Endothelial cell of umbilical vein (primary cell): Measurements from ENCODE around the gene CNNM3. TPM values are rescaled to one million over a fixed set of nuclear protein-coding genes. Genes with fewer than 3 reads are reported as not detected.

ENCODE experiments used
- BruUV-seq: library from RNA; stranded (reverse); fragments of 400-500 nt; replicated peaks from 2 replicates; lab custom pipeline; 2021; lab: Mats Ljungman, UMichigan
- CTCF ChIA-PET: fragments of 300-600, 350-600 bp; sonication (Branson Sonifier 250); formaldehyde crosslinking; loops from one replicate; lab custom pipeline; 2021; ENCODE audit warnings: antibody characterized with exemption, inconsistent platforms; lab: Charles Lee
- POLR2A ChIA-PET: fragments of 300-600, 350-600 bp; sonication (Branson Sonifier 250); formaldehyde crosslinking; loops from one replicate; lab custom pipeline; 2021; ENCODE audit warnings: antibody characterized with exemption, inconsistent platforms; lab: Charles Lee
- DNase-seq: peaks from one replicate; pipeline ENCODE4 v3.0.0-alpha.2; 2011; ENCODE audit warnings: low read depth, low spot score
- FAIRE-seq: peaks from 2 replicates; lab custom pipeline; 2011; peaks lifted over from hg19 to GRCh38; lab: Jason Lieb, UNC
- H2AFZ ChIP-seq: 2 replicates; pipeline ENCODE4 v1.6.0; 2012; ENCODE audit warnings: low read depth, low read length, control low read depth, inconsistent platforms
- H3K27ac ChIP-seq: 2 replicates; pipeline ENCODE4 v1.5.1; 2011; ENCODE audit warnings: low read depth, mild to moderate bottlenecking, control low read depth, low read length, moderate library complexity; ENCODE audit not compliant: insufficient read depth
- H3K27me3 ChIP-seq, 2 experiments: 2 replicates each; pipeline versions ENCODE4 v1.6.0 to v1.6.1; 2011; ENCODE audit warnings: low read length in 2 of 2, mixed read lengths in 1 of 2; ENCODE audit not compliant: control insufficient read depth in 2 of 2, insufficient read depth in 2 of 2
- H3K36me3 ChIP-seq, 2 experiments: 2 replicates in 1 of 2; 3 replicates in 1 of 2; pipeline ENCODE4 v1.5.1; 2011; ENCODE audit warnings: low read length in 2 of 2, mild to moderate bottlenecking in 1 of 2, moderate library complexity in 1 of 2; ENCODE audit not compliant: control insufficient read depth in 2 of 2, insufficient read depth in 2 of 2; ENCODE audit errors: extremely low read depth in 1 of 2
- H3K4me1 ChIP-seq: 3 replicates; pipeline ENCODE4 v1.5.1; 2011; ENCODE audit warnings: mild to moderate bottlenecking, low read length; ENCODE audit not compliant: control insufficient read depth, insufficient read depth; ENCODE audit errors: extremely low read depth
- H3K4me2 ChIP-seq: 2 replicates; pipeline ENCODE4 v1.6.1; 2011; ENCODE audit warnings: low read length, control low read depth, mixed read lengths; ENCODE audit not compliant: insufficient read depth
- H3K4me3 ChIP-seq, 3 experiments: fragments of 200-600 bp in 1 of 3; sonication (generic), shearing (Covaris generic) in 1 of 3; replicated peaks in 1 of 3; 2 replicates each; pipeline ENCODE4 v1.5.1; 2011 to 2016; ENCODE audit warnings: control low read depth in 3 of 3, low read length in 3 of 3, mild to moderate bottlenecking in 2 of 3, inconsistent platforms in 1 of 3, low read depth in 1 of 3, moderate library complexity in 1 of 3; ENCODE audit not compliant: insufficient read depth in 1 of 3
- H3K79me2 ChIP-seq: 2 replicates; pipeline ENCODE4 v1.6.0; 2012; ENCODE audit warnings: low read length, inconsistent platforms; ENCODE audit not compliant: control insufficient read depth, insufficient read depth
- H3K9ac ChIP-seq: replicated peaks from 2 replicates; pipeline ENCODE3; 2011; ENCODE audit warnings: low read length, control low read depth; ENCODE audit not compliant: insufficient read depth; ENCODE audit errors: extremely low read depth
- H3K9me1 ChIP-seq: replicated peaks from 3 replicates; pipeline ENCODE4 v1.6.0; 2011; ENCODE audit warnings: mild to moderate bottlenecking, low read length; ENCODE audit not compliant: control insufficient read depth, insufficient read depth; ENCODE audit errors: extremely low read depth
- H3K9me3 ChIP-seq: replicated peaks from 2 replicates; pipeline ENCODE4 v1.5.1; 2012; ENCODE audit warnings: low read length, inconsistent platforms; ENCODE audit not compliant: control insufficient read depth, insufficient read depth
- H4K20me1 ChIP-seq: replicated peaks from 2 replicates; pipeline ENCODE3; 2011; ENCODE audit warnings: mild to moderate bottlenecking, low read length; ENCODE audit not compliant: control insufficient read depth, insufficient read depth; ENCODE audit errors: extremely low read depth
- EZH2 ChIP-seq: IDR thresholded peaks from 2 replicates; pipeline ENCODE4 v1.6.1; 2012; ENCODE audit warnings: borderline replicate concordance, low read depth, mild to moderate bottlenecking, moderate library complexity, low read length, inconsistent platforms; ENCODE audit not compliant: severe bottlenecking
- FOS ChIP-seq: IDR thresholded peaks from 2 replicates; pipeline ENCODE4 v1.6.1; 2011; ENCODE audit warnings: mild to moderate bottlenecking, low read length, moderate library complexity, borderline replicate concordance; ENCODE audit not compliant: insufficient read depth
- GATA2 ChIP-seq: IDR thresholded peaks from 2 replicates; pipeline ENCODE4 v1.7.0; 2011; ENCODE audit warnings: low read depth, mild to moderate bottlenecking, moderate library complexity, mixed read lengths, low read length; ENCODE audit not compliant: insufficient read length, insufficient read depth
- JUN ChIP-seq: IDR thresholded peaks from 2 replicates; pipeline ENCODE4 v1.6.1; 2011; ENCODE audit warnings: borderline replicate concordance, low read depth; ENCODE audit not compliant: insufficient read length, insufficient read depth
- MYC ChIP-seq: IDR thresholded peaks from one replicate; pipeline ENCODE4 v1.6.1; 2011; ENCODE audit warnings: mild to moderate bottlenecking, low read depth, low read length
- POLR2A ChIP-seq: IDR thresholded peaks from 2 replicates; pipeline ENCODE4 v1.6.1; 2012; ENCODE audit warnings: low read depth, mild to moderate bottlenecking, control low read depth, low read length
- POLR2AphosphoS5 ChIP-seq: IDR thresholded peaks from 2 replicates; pipeline ENCODE4 v1.6.1; 2012; ENCODE audit warnings: low read depth, mild to moderate bottlenecking, control low read depth, low read length, moderate library complexity; ENCODE audit not compliant: insufficient read depth
- dilution Hi-C: fragments of 300-500 bp; cut with MboI; formaldehyde crosslinking; loops from one replicate; pipeline ENCODE4 v1.15.0; 2019; ENCODE audit warnings: low sequenced_read_pairs; ENCODE audit not compliant: extremely low pct_ligation_motif_present
- intact Hi-C: fragments of 100-400 bp; cut with micrococcal nuclease; formaldehyde crosslinking; loops from one replicate; pipeline ENCODE4 v1.10.0; 2022
- polyA plus RNA-seq, 4 experiments: library from polyadenylated mRNA; depleted of rRNA in 3 of 4; stranded (reverse) in 3 of 4; unstranded in 1 of 4; fragments of >200 nt; gene quantifications; 2 replicates each; pipeline versions ENCODE4 v1.2.1 to v1.2.3, GENCODE V29; 2011 to 2012; ENCODE audit warnings: missing spikeins in 1 of 4
- total RNA-seq: library from RNA; stranded (reverse); gene quantifications from 2 replicates; pipeline ENCODE4 v1.2.3, GENCODE V29; 2021
- TF ChIP-seq, protein P1 (sequence below): IDR thresholded peaks from 2 replicates; pipeline ENCODE4 v1.6.1; 2011; ENCODE audit not compliant: insufficient read depth, insufficient read length
- TF ChIP-seq, protein P2 (sequence below), 2 donors: IDR thresholded peaks; 1 replicate in 1 of 2; 2 replicates in 1 of 2; pipeline ENCODE4 v1.5.1; 2011; ENCODE audit warnings: low read length in 2 of 2, mild to moderate bottlenecking in 2 of 2, moderate library complexity in 2 of 2, control low read depth in 1 of 2, inconsistent platforms in 1 of 2, low read depth in 1 of 2; ENCODE audit not compliant: insufficient read depth in 1 of 2; ENCODE audit errors: extremely low read depth in 1 of 2

The CNNM3 gene
- total and polyA plus RNA-seq, 2 donors (not counting 3 experiments of a cell fraction or from before 2014, with no cell fraction given) = 13.0 to 14.9 TPM

DNA sequence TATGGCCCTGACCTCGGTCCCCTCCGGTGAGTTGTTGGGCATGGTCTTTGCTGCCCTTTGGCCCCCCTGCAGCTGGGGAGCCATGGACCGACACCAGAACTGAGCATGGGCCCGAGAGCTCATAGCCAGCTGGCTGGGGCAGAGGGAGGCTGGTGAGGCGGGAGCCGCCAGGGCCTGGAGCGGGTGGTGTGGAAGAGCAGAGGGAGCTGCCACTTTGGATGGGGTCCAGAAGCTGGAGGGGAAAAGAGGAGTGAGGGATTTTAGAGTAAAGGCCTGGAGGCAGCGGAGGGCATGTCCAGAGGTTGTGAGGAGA lies 16.5 kb upstream of the CNNM3 start:
- CTCF ChIA-PET = interaction anchor here (1.0 to 2.0 kb wide), 3 partner anchors 9 to 151 kb away, joined by 3 to 12 read pairs (median 4); no protein-coding TSS in a partner anchor
- no peaks in the 10 kb centered on the region for H3K79me2 ChIP-seq
- no peak overlapping the region for H3K27ac ChIP-seq
- no peaks in the 10 kb centered on the region for H4K20me1 ChIP-seq
- H3K9me3 ChIP-seq = no peaks in the 10 kb centered on the region
- no peak overlapping the region for H3K4me3 ChIP-seq
- no peaks in the 10 kb centered on the region for H3K36me3 ChIP-seq
- no peaks in the 10 kb centered on the region for H3K27me3 ChIP-seq
- no peak for TF ChIP-seq FOS
- no peak for TF ChIP-seq JUN
- TF ChIP-seq POLR2A = no peak
- TF ChIP-seq, protein P1, sequence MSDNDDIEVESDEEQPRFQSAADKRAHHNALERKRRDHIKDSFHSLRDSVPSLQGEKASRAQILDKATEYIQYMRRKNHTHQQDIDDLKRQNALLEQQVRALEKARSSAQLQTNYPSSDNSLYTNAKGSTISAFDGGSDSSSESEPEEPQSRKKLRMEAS = no peak
- TF ChIP-seq MYC = no peak
- TF ChIP-seq EZH2 = no peak
- TF ChIP-seq, protein P2, sequence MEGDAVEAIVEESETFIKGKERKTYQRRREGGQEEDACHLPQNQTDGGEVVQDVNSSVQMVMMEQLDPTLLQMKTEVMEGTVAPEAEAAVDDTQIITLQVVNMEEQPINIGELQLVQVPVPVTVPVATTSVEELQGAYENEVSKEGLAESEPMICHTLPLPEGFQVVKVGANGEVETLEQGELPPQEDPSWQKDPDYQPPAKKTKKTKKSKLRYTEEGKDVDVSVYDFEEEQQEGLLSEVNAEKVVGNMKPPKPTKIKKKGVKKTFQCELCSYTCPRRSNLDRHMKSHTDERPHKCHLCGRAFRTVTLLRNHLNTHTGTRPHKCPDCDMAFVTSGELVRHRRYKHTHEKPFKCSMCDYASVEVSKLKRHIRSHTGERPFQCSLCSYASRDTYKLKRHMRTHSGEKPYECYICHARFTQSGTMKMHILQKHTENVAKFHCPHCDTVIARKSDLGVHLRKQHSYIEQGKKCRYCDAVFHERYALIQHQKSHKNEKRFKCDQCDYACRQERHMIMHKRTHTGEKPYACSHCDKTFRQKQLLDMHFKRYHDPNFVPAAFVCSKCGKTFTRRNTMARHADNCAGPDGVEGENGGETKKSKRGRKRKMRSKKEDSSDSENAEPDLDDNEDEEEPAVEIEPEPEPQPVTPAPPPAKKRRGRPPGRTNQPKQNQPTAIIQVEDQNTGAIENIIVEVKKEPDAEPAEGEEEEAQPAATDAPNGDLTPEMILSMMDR (IDR thresholded peaks at IDR 0.05; ENCODE audit: extremely low read depth in 1 of 2, insufficient read depth in 1 of 2, low read depth in 1 of 2, low read length in 2 of 2) = no peak
- TF ChIP-seq POLR2AphosphoS5 = no peak
- no peak for TF ChIP-seq GATA2
- H2AFZ ChIP-seq = no peak overlapping the region
- intact Hi-C loops = no loop called here
- no peak for DNase-seq
- BruUV-seq = no TSS peak
- dilution Hi-C loops = no loop called here
- H3K9ac ChIP-seq = no peak overlapping the region
- POLR2A ChIA-PET = no interaction called here
- H3K9me1 ChIP-seq = no peaks in the 10 kb centered on the region
- no peak overlapping the region for H3K4me2 ChIP-seq
- no peaks in the 10 kb centered on the region for H3K4me1 ChIP-seq
- no peak for FAIRE-seq
